K562 (cell line): ENCODE measurements around the gene ALKBH4. TPM values are rescaled to one million over a fixed set of nuclear protein-coding genes. Genes with fewer than 3 reads are reported as not detected.
"Not testable (repeated sequence)": the region's sequence is repeated elsewhere in the genome, so short reads cannot be mapped to it uniquely, and the experiment has no call there.

Experiments
- ATAC-seq: fragments of 200-7000 bp; cut with Tn5 transposase; 3 replicates; pipeline ENCODE4 v1.9.1; 2020; ENCODE audit warnings: moderate library complexity
- BruUV-seq: library from RNA; stranded (reverse); fragments of 400-500 nt; replicated peaks from 2 replicates; lab custom pipeline; 2021; lab: Mats Ljungman, UMichigan
- CTCF ChIA-PET: fragments of 300-600 bp; formaldehyde crosslinking; extraction: SDS; loops from one replicate; lab custom pipeline; 2021; ENCODE audit warnings: low intra/inter-chr PET ratio; lab: Yijun Ruan, JAX
- POLR2A ChIA-PET: fragments of 300-600, 350-650 bp; sonication (Branson Sonifier 250); formaldehyde crosslinking; extraction: SDS; loops from one replicate; lab custom pipeline; 2021; ENCODE audit warnings: antibody characterized with exemption, inconsistent platforms; lab: Yijun Ruan, JAX
- DNase-seq, 4 experiments: peaks; one replicate each; pipeline versions ENCODE4 v3.0.0 to v3.0.0-alpha.2; 2011 to 2018; ENCODE audit warnings: low spot score in 3 of 4, mixed read lengths in 3 of 4; ENCODE audit errors: extremely low read depth in 1 of 4
- FAIRE-seq: peaks from 2 replicates; lab custom pipeline; 2011; peaks lifted over from hg19 to GRCh38; lab: Jason Lieb, UNC
- H2AFZ ChIP-seq: 2 replicates; pipeline ENCODE4 v1.6.0; 2011; ENCODE audit warnings: low read depth, low read length, control low read depth, inconsistent platforms
- H3K27ac ChIP-seq: fragments of 200-600 bp; 3 replicates; pipeline ENCODE4 v1.8.0; 2011; ENCODE audit warnings: low read depth, mild to moderate bottlenecking, control low read depth, inconsistent platforms, low read length, moderate library complexity, mixed read lengths; ENCODE audit errors: extremely low read depth
- H3K27me3 ChIP-seq, 2 experiments: fragments of 300-600 bp in 1 of 2; 2 replicates in 1 of 2; 3 replicates in 1 of 2; pipeline versions ENCODE4 v1.6.0 to v1.8.0; 2011; ENCODE audit warnings: inconsistent platforms in 2 of 2, low read length in 2 of 2, mild to moderate bottlenecking in 1 of 2, mixed read lengths in 1 of 2, moderate library complexity in 1 of 2; ENCODE audit not compliant: control insufficient read depth in 2 of 2, insufficient read depth in 2 of 2
- H3K36me3 ChIP-seq: fragments of 300-600 bp; 3 replicates; pipeline ENCODE4 v1.8.0; 2011; ENCODE audit warnings: mild to moderate bottlenecking, low read length, inconsistent platforms; ENCODE audit not compliant: control insufficient read depth, insufficient read depth
- H3K4me1 ChIP-seq, 2 experiments: fragments of 200-600 bp in 1 of 2; replicated peaks in 1 of 2; 2 replicates in 1 of 2; 3 replicates in 1 of 2; pipeline versions ENCODE4 v1.5.1 to v1.8.0; 2011; ENCODE audit warnings: inconsistent platforms in 2 of 2, low read length in 2 of 2, mild to moderate bottlenecking in 1 of 2, mixed read lengths in 1 of 2, moderate library complexity in 1 of 2; ENCODE audit not compliant: control insufficient read depth in 2 of 2, insufficient read depth in 2 of 2
- H3K4me2 ChIP-seq: 2 replicates; pipeline ENCODE4 v1.6.1; 2011; ENCODE audit warnings: low read length, control low read depth, inconsistent platforms, mixed read lengths; ENCODE audit not compliant: insufficient read depth
- H3K4me3 ChIP-seq: fragments of 200-600 bp; sonication (generic), shearing (Covaris generic); 2 replicates; pipeline ENCODE4 v1.5.1; 2016; ENCODE audit warnings: control low read depth, inconsistent platforms
- H3K79me2 ChIP-seq: fragments of 200-600 bp; 3 replicates; pipeline ENCODE4 v1.8.0; 2011; ENCODE audit warnings: low read length, inconsistent platforms; ENCODE audit not compliant: control insufficient read depth, insufficient read depth
- H3K9ac ChIP-seq, 2 experiments: 2 replicates each; pipeline versions ENCODE4 v1.6.0 to v1.6.1; 2011; ENCODE audit warnings: low read depth in 2 of 2, low read length in 2 of 2, control low read depth in 1 of 2, inconsistent platforms in 1 of 2, mild to moderate bottlenecking in 1 of 2, mixed read lengths in 1 of 2; ENCODE audit not compliant: insufficient read depth in 1 of 2
- H3K9me1 ChIP-seq: one replicate; pipeline ENCODE4 v1.6.0; 2011; ENCODE audit warnings: inconsistent platforms, mild to moderate bottlenecking, low read length, moderate library complexity; ENCODE audit not compliant: control insufficient read depth, insufficient read depth
- H3K9me3 ChIP-seq: replicated peaks from 2 replicates; pipeline ENCODE4 v1.5.1; 2011; ENCODE audit warnings: low read depth, low read length, inconsistent platforms; ENCODE audit not compliant: control insufficient read depth, insufficient read depth
- H4K20me1 ChIP-seq: replicated peaks from 2 replicates; pipeline ENCODE4 v1.6.1; 2011; ENCODE audit warnings: low read length, inconsistent platforms, mixed read lengths; ENCODE audit not compliant: control insufficient read depth, insufficient read depth
- WGBS: fragments of 100-300 bp; shearing (Covaris generic); methylation state at CpG from one replicate; pipeline ENCODE4 v1.1.6; 2016; ENCODE audit warnings: low coverage, mixed read lengths; ENCODE audit not compliant: insufficient coverage; ENCODE audit errors: missing lambda C conversion rate; 5-methylcytosine and 5-hydroxymethylcytosine counted together
- in situ Hi-C: fragments of 300-500 bp; cut with MboI; formaldehyde crosslinking; loops from 4 replicates; pipeline ENCODE4 v1.15.0; 2018; ENCODE audit warnings: inconsistent platforms, mixed read lengths
- intact Hi-C: fragments of 100-400 bp; cut with micrococcal nuclease; formaldehyde crosslinking; loops from 2 replicates; pipeline ENCODE4 v1.14.2; 2022
- polyA plus RNA-seq, 8 experiments: library from polyadenylated mRNA; depleted of rRNA in 4 of 8; stranded (reverse) in 5 of 8; unstranded in 3 of 8; fragments of >200 nt; fragmentation: Nextera tagmentation in 2 of 8; fragmentation: Illumina TruSeq in 1 of 8; extraction: Ambion mirVana in 2 of 8; extraction: Trizol in 1 of 8; gene quantifications; 2 replicates each; pipeline versions ENCODE4 v1.2.1 to v1.2.3, GENCODE V29; 2011 to 2014; ENCODE audit warnings: inconsistent platforms in 1 of 8, missing spikeins in 1 of 8
- total RNA-seq, 7 experiments: library from RNA; depleted of rRNA in 6 of 7; stranded (reverse); fragments of >200 nt in 6 of 7; fragmentation: Illumina TruSeq in 2 of 7; extraction: Trizol in 2 of 7; gene quantifications; 2 replicates each; pipeline versions ENCODE4 v1.2.1 to v1.2.3, GENCODE V29; 2011 to 2021; ENCODE audit warnings: low replicate concordance in 1 of 7

Gene ALKBH4
- total and polyA plus RNA-seq, 9 of the 15 experiments (the other 6 are each of a cell fraction or from before 2014, with no cell fraction given): 4.6 to 21.4 (median 11.8) TPM

DNA sequence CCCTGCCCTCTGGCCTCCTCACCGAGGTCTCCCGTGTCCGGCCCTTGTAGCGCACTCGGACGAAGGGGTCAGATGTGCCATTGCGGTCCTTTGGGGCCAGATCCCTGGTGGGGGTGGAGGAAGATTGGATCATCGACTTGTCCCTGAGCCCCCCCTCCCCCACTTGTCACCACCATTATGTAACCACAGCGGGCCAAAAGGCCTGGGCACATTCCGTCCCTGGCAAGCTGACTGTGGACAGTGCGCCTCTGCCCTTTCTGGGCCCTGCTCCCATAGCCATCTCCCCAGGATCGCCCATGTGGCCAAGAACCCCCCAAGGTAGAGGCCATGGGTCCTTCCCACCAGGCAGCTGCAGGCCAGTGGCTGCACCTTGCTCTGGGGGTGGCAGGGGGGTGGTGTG, 38.5 kb upstream of the ALKBH4 start:
- DNase-seq, H3K4me3 ChIP-seq, intact Hi-C loops, ATAC-seq, CTCF ChIA-PET, H3K79me2 ChIP-seq, BruUV-seq, H3K9me3 ChIP-seq, H2AFZ ChIP-seq, H3K4me2 ChIP-seq, FAIRE-seq, H3K36me3 ChIP-seq, H3K27me3 ChIP-seq, H3K9me1 ChIP-seq, H4K20me1 ChIP-seq, H3K4me1 ChIP-seq, in situ Hi-C loops, H3K27ac ChIP-seq, POLR2A ChIA-PET, H3K9ac ChIP-seq: not testable (repeated sequence)
- WGBS: no CpG with 5 or more reads among the region's 12 CpGs

DNA sequence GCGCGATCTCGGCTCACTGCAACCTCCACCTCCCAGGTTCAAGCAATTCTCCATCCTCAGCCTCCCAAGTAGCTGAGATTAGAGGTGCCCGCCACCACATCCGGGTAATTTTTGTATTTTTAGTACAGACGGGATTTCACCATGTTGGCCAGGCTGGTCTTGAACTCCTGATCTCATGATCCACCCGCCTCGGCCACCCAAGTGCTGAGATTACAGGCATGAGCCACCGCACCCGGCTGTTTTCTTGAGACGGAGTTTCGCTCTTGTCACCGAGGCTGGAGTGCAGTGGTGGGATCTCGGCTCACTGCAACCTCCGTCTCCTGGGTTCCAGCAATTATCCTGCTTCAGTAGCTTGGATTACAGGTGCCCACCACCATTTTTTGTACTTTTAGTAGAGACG, 33.7 kb upstream of the ALKBH4 start:
- H3K9ac ChIP-seq, H3K79me2 ChIP-seq, H2AFZ ChIP-seq, FAIRE-seq, H3K9me3 ChIP-seq, intact Hi-C loops, H3K4me1 ChIP-seq, BruUV-seq, ATAC-seq, H3K36me3 ChIP-seq, H4K20me1 ChIP-seq, H3K27me3 ChIP-seq, CTCF ChIA-PET, H3K4me3 ChIP-seq, POLR2A ChIA-PET, H3K9me1 ChIP-seq, DNase-seq, H3K27ac ChIP-seq, H3K4me2 ChIP-seq: not testable (repeated sequence)
- WGBS: 59% methylated on average over 8 of the region's 16 CpGs
- in situ Hi-C loops: loop anchor here (25.0 kb wide), 1 partner anchor 564 kb away; the partner anchor contains the start of gene FBXL13

DNA sequence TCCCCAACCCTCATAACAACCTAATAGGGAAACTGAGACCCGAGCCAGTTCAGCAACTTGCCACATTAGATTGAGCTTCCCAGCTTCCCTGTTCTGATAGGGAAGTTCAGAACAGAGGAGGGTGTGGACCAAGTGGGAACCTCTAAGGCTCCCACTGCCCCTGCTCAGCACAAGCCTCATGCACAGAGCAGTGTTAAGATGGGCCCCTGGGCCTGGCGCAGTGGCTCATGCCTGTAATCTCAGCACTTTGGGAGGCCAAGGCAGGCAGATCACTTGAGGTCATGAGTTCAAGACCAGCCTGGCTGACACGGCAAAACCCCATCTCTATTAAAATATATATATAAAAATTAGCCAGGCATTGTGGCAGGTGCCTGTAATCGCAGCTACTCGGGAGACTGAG, 32.6 kb upstream of the ALKBH4 start:
- BruUV-seq, POLR2A ChIA-PET: not testable (repeated sequence)
- 63% methylated on average over 1 of the region's 5 CpGs for WGBS

DNA sequence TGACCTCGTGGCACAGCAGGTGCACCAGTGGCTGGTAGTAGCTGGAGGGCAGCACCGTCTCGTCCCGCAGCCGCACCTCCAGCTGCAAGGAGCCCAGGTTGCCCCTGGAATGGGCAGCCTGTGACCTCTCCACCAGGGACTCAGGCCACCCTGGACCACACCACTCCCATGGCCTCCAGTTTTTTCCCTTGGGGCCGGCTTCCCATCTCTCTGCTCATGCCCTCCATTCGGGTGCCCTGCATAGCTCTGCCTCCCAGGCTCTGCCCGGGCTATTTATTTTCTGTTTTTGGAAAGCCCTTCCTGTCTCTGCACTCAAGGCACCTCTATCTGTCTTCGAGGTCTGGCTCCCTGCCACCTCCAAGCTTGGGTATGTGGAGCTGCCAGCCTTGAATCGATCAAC, 32.2 kb upstream of the ALKBH4 start:
- WGBS: 41% methylated on average over 3 of the region's 10 CpGs
- BruUV-seq, intact Hi-C loops: not testable (repeated sequence)

More for the DNA sequence above, 32.6 kb upstream of the ALKBH4 start:
- H4K20me1 ChIP-seq, ATAC-seq, CTCF ChIA-PET, H3K9me1 ChIP-seq, H3K36me3 ChIP-seq, H3K4me3 ChIP-seq, DNase-seq, H3K79me2 ChIP-seq, H3K27ac ChIP-seq, H3K9ac ChIP-seq, H2AFZ ChIP-seq, H3K4me1 ChIP-seq, H3K9me3 ChIP-seq, H3K27me3 ChIP-seq, intact Hi-C loops, H3K4me2 ChIP-seq, FAIRE-seq: not testable (repeated sequence)
- in situ Hi-C loops: loop anchor here (25.0 kb wide), 1 partner anchor 565 kb away; the partner anchor contains the start of gene FBXL13

More for the DNA sequence above, 32.2 kb upstream of the ALKBH4 start:
- DNase-seq, H4K20me1 ChIP-seq, H3K9me3 ChIP-seq, FAIRE-seq, H3K9me1 ChIP-seq, H3K27ac ChIP-seq, H3K36me3 ChIP-seq, H3K4me3 ChIP-seq, ATAC-seq, CTCF ChIA-PET, H3K9ac ChIP-seq, H3K4me2 ChIP-seq, H3K4me1 ChIP-seq, POLR2A ChIA-PET, H3K27me3 ChIP-seq, H2AFZ ChIP-seq, H3K79me2 ChIP-seq: not testable (repeated sequence)
- in situ Hi-C loops: loop anchor here (25.0 kb wide), 1 partner anchor 565 kb away; the partner anchor contains the start of gene FBXL13
